OCI-LY1 (cell line): Measurements from ENCODE around the gene WDR5.

Experiments used
- H2AFZ ChIP-seq: fragments of 200-600 bp; sonication (generic), shearing (Covaris generic); 2 replicates; pipeline ENCODE4 v1.6.0; 2014; ENCODE audit warnings: antibody characterized with exemption, mild to moderate bottlenecking, low read length
- H3F3A ChIP-seq: fragments of 200-600 bp; sonication (generic), shearing (Covaris generic); 2 replicates; pipeline ENCODE4 v1.6.0; 2014; ENCODE audit warnings: mild to moderate bottlenecking, antibody characterized with exemption, low read length, moderate library complexity; ENCODE audit not compliant: insufficient read depth
- H3K27ac ChIP-seq: fragments of 200-600 bp; sonication (generic); 2 replicates; pipeline ENCODE4 v1.5.1; 2014; ENCODE audit warnings: low read length, mixed run types, mild to moderate bottlenecking, low read depth; ENCODE audit not compliant: poor library complexity, severe bottlenecking
- H3K27me3 ChIP-seq: fragments of 200-600 bp; sonication (generic); 2 replicates; pipeline ENCODE4 v1.6.0; 2014; ENCODE audit warnings: antibody characterized with exemption, mild to moderate bottlenecking, low read length, moderate library complexity; ENCODE audit not compliant: insufficient read depth
- H3K36me3 ChIP-seq: fragments of 200-600 bp; sonication (generic); 2 replicates; pipeline ENCODE4 v1.6.1; 2014; ENCODE audit warnings: mild to moderate bottlenecking, antibody characterized with exemption, low read length, moderate library complexity, mixed read lengths; ENCODE audit not compliant: insufficient read depth
- H3K4me1 ChIP-seq: fragments of 200-600 bp; sonication (generic); 2 replicates; pipeline ENCODE4 v1.5.1; 2014; ENCODE audit warnings: mild to moderate bottlenecking, low read length, moderate library complexity; ENCODE audit not compliant: insufficient read depth, severe bottlenecking
- H3K4me2 ChIP-seq: fragments of 200-600 bp; sonication (generic), shearing (Covaris generic); 2 replicates; pipeline ENCODE4 v1.6.1; 2014; ENCODE audit warnings: low read length
- H3K4me3 ChIP-seq: fragments of 200-600 bp; sonication (generic); 2 replicates; pipeline ENCODE4 v1.5.1; 2014; ENCODE audit warnings: low read length, low read depth, mild to moderate bottlenecking, mixed read lengths; ENCODE audit not compliant: poor library complexity, severe bottlenecking
- H3K79me2 ChIP-seq: fragments of 200-600 bp; shearing (Covaris generic); 2 replicates; pipeline ENCODE4 v1.6.1; 2016; ENCODE audit warnings: mixed run types, low read length, mixed read lengths; ENCODE audit not compliant: insufficient read depth
- H3K9ac ChIP-seq: fragments of 200-600 bp; sonication (generic), shearing (Covaris generic); 2 replicates; pipeline ENCODE4 v1.6.1; 2014; ENCODE audit warnings: mild to moderate bottlenecking, low read length, mixed read lengths
- H3K9me2 ChIP-seq: fragments of 200-600 bp; sonication (generic), shearing (Covaris generic); 2 replicates; pipeline ENCODE4 v1.6.1; 2014; ENCODE audit warnings: low read depth, mild to moderate bottlenecking, low read length, mixed read lengths
- H3K9me3 ChIP-seq: fragments of 200-600 bp; shearing (Covaris generic); 2 replicates; pipeline ENCODE4 v1.6.1; 2014; ENCODE audit warnings: low read length, mixed read lengths
- H4K20me1 ChIP-seq: fragments of 200-600 bp; sonication (generic), shearing (Covaris generic); 2 replicates; pipeline ENCODE4 v1.6.0; 2016; ENCODE audit warnings: mild to moderate bottlenecking, low read length; ENCODE audit not compliant: insufficient read depth
- EZH2 ChIP-seq: fragments of 200-600 bp; sonication (generic), shearing (Covaris generic); IDR thresholded peaks from 2 replicates; pipeline ENCODE4 v1.8.0; 2017; ENCODE audit warnings: borderline replicate concordance, mixed run types, mild to moderate bottlenecking, antibody characterized with exemption, low read length, moderate library complexity, mixed read lengths
- TF ChIP-seq, protein P1 (sequence below): fragments of 200-600 bp; sonication (generic), shearing (Covaris generic); IDR thresholded peaks from 2 replicates; pipeline ENCODE4 v1.5.1; 2017; ENCODE audit warnings: mild to moderate bottlenecking, antibody characterized with exemption, low read length, moderate library complexity, mixed read lengths

WDR5 gene

DNA sequence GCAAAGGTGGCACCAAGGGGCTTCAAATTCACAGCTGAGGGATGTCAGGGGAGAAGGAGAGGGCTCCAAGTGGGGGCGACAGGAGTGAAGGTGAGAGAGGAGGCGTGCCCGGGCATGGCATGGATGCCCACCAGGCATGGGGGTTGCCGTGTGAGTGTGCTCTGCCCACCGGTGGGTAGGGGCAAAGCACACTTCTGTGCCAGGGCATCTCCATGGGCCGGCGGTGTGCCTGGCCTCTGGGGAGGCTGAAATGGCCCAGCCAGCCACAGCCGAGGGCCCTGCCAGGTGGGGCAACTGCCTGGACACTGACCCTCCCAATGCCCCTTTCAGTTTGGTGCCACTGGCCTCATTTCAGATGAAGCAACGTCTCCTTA lies 42.5 kb downstream of the WDR5 start:
- no peaks in the 10 kb centered on the region for H4K20me1 ChIP-seq
- no peaks in the 10 kb centered on the region for H3K9me3 ChIP-seq
- no peak overlapping the region for H3K4me2 ChIP-seq
- H3K4me3 ChIP-seq: no peak overlapping the region
- H3K36me3 ChIP-seq: no peaks in the 10 kb centered on the region
- no peaks in the 10 kb centered on the region for H3F3A ChIP-seq
- H3K27ac ChIP-seq: peak overlapping the region; percentile 42
- no peaks in the 10 kb centered on the region for H3K79me2 ChIP-seq
- H3K4me1 ChIP-seq: peaks cover 75% of the 10 kb centered on the region
- H3K9ac ChIP-seq: no peak overlapping the region
- TF ChIP-seq EZH2: no peak
- TF ChIP-seq, protein P1, sequence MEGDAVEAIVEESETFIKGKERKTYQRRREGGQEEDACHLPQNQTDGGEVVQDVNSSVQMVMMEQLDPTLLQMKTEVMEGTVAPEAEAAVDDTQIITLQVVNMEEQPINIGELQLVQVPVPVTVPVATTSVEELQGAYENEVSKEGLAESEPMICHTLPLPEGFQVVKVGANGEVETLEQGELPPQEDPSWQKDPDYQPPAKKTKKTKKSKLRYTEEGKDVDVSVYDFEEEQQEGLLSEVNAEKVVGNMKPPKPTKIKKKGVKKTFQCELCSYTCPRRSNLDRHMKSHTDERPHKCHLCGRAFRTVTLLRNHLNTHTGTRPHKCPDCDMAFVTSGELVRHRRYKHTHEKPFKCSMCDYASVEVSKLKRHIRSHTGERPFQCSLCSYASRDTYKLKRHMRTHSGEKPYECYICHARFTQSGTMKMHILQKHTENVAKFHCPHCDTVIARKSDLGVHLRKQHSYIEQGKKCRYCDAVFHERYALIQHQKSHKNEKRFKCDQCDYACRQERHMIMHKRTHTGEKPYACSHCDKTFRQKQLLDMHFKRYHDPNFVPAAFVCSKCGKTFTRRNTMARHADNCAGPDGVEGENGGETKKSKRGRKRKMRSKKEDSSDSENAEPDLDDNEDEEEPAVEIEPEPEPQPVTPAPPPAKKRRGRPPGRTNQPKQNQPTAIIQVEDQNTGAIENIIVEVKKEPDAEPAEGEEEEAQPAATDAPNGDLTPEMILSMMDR: no peak
- H2AFZ ChIP-seq: no peak overlapping the region
- H3K27me3 ChIP-seq: no peaks in the 10 kb centered on the region
- no peaks in the 10 kb centered on the region for H3K9me2 ChIP-seq

DNA sequence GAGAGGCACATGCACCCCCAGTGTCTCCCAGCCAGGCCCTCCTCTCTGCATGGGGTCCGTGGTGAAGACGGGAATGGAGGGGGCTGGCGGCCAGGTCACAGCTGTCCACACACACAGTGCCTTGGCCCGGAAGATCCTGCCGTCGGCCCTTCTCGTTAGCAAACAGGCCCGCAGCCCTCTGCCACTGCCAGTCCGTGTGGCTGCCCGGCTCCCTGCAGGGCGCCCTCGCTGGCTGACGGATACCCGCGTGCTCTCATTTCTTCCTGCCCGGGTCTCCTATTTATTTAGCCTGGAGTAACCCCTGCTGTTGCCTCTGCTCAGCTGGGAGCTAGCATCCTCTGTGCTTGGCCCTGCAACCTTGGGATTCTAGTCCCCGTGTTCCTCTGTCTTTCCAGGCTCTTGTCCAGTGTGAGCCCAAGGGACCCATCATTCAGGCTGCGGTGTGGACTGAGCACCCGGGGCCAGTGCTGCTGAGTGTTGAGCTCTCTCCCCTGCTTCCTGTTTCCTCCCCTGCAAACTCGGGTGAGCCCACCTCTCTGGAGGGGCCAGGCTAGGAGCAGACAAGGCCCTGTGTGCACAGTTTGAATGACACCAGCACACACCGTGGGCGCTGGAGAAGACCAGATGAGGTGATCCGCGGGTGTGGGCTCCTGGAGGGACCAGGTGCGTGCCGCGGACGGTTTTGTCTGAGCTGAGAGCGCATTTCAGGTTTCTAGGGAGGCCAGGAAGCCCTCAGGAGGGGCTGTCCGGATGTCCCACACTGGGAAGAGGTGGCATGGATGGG lies 43.1 kb downstream of the WDR5 start:
- H3F3A ChIP-seq: no peaks in the 10 kb centered on the region
- no peak overlapping the region for H3K27ac ChIP-seq
- no peaks in the 10 kb centered on the region for H3K9me2 ChIP-seq
- H3K27me3 ChIP-seq: no peaks in the 10 kb centered on the region
- TF ChIP-seq EZH2: no peak
- TF ChIP-seq, protein P1: no peak
- no peak overlapping the region for H3K4me2 ChIP-seq
- no peak overlapping the region for H3K4me3 ChIP-seq
- no peak overlapping the region for H2AFZ ChIP-seq
- H3K9ac ChIP-seq: no peak overlapping the region; the same call in 1 of the 2 replicates
- no peaks in the 10 kb centered on the region for H3K79me2 ChIP-seq
- H4K20me1 ChIP-seq: no peaks in the 10 kb centered on the region
- peaks cover 69% of the 10 kb centered on the region for H3K4me1 ChIP-seq
- no peaks in the 10 kb centered on the region for H3K36me3 ChIP-seq
- H3K9me3 ChIP-seq: no peaks in the 10 kb centered on the region

DNA sequence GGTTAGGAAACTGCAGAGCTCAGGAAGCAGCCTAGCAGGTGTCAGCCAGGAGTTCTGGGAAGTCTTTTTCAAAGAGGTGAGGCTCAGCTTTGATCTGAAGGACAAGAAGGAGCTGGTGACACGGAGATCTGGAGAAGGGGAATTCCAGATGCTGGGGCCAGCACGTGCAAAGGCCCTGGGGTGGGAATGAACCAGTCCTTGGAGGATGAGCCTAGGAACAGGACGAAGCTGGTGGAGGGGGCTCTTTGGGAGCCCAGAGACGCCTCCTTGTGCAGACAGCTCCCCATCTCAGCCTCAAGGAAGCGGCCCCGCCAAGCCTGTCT lies 43.7 kb downstream of the WDR5 start:
- peaks cover 63% of the 10 kb centered on the region for H3K4me1 ChIP-seq
- no peaks in the 10 kb centered on the region for H3K27me3 ChIP-seq
- no peak overlapping the region for H2AFZ ChIP-seq

More for the DNA sequence above, 43.7 kb downstream of the WDR5 start:
- Histone ChIP-seq H3K27ac (no peak overlapping the region), H3K4me2 (no peak overlapping the region), H4K20me1 (no peaks in the 10 kb centered on the region), H3K9me2 (no peaks in the 10 kb centered on the region), H3K9ac (no peak overlapping the region; the same call in 1 of the 2 replicates), H3K36me3 (no peaks in the 10 kb centered on the region), H3F3A (no peaks in the 10 kb centered on the region), H3K79me2 (no peaks in the 10 kb centered on the region), H3K9me3 (no peaks in the 10 kb centered on the region), H3K4me3 (no peak overlapping the region)
- no peak for TF ChIP-seq EZH2
- TF ChIP-seq, protein P1: no peak
